MM.1S (cell line): ENCODE results near the gene PNMT.

Experiments
- DNase-seq: peaks from one replicate; pipeline ENCODE4 v3.0.0-alpha.2; 2015
- H2AFZ ChIP-seq: fragments of 300-600 bp; sonication (generic); 2 replicates; pipeline ENCODE4 v1.6.0; 2016; ENCODE audit warnings: antibody characterized with exemption, low read length
- H3F3A ChIP-seq: fragments of 300-600 bp; sonication (generic); 2 replicates; pipeline ENCODE4 v1.6.1; 2016; ENCODE audit warnings: mild to moderate bottlenecking, antibody characterized with exemption, low read length, moderate library complexity, mixed read lengths; ENCODE audit not compliant: insufficient read depth
- H3K27ac ChIP-seq: fragments of 300-600 bp; sonication (generic); 2 replicates; pipeline ENCODE4 v1.5.1; 2016; ENCODE audit warnings: mild to moderate bottlenecking, low read length
- H3K27me3 ChIP-seq: fragments of 300-600 bp; sonication (generic); replicated peaks from 2 replicates; pipeline ENCODE4 v1.6.0; 2016; ENCODE audit warnings: low read length; ENCODE audit not compliant: insufficient read depth
- H3K36me3 ChIP-seq: fragments of 300-600 bp; sonication (generic); replicated peaks from 2 replicates; pipeline ENCODE4 v1.6.1; 2016; ENCODE audit warnings: mild to moderate bottlenecking, low read length, mixed read lengths; ENCODE audit not compliant: insufficient read depth
- H3K4me1 ChIP-seq: fragments of 300-600 bp; sonication (generic); 2 replicates; pipeline ENCODE4 v1.6.1; 2016; ENCODE audit warnings: low read length, mixed read lengths
- H3K4me2 ChIP-seq: fragments of 300-600 bp; sonication (generic); 2 replicates; pipeline ENCODE4 v1.6.0; 2016; ENCODE audit warnings: low read depth, low read length
- H3K4me3 ChIP-seq: fragments of 300-600 bp; sonication (generic); 2 replicates; pipeline ENCODE4 v1.5.1; 2016; ENCODE audit warnings: low read length, mixed read lengths
- H3K79me2 ChIP-seq: fragments of 300-600 bp; sonication (generic); 2 replicates; pipeline ENCODE4 v1.6.1; 2016; ENCODE audit warnings: mixed run types, low read length, mixed read lengths
- H3K9ac ChIP-seq: fragments of 300-600 bp; sonication (generic); 2 replicates; pipeline ENCODE4 v1.6.1; 2016; ENCODE audit warnings: low read length, mixed read lengths
- H3K9me2 ChIP-seq: fragments of 300-600 bp; sonication (generic); replicated peaks from 2 replicates; pipeline ENCODE4 v1.6.1; 2016; ENCODE audit warnings: mild to moderate bottlenecking, low read length, mixed read lengths; ENCODE audit not compliant: insufficient read depth
- H3K9me3 ChIP-seq: fragments of 300-600 bp; sonication (generic); replicated peaks from 2 replicates; pipeline ENCODE4 v1.6.1; 2016; ENCODE audit warnings: mild to moderate bottlenecking, low read length, mixed read lengths; ENCODE audit not compliant: insufficient read depth
- H4K20me1 ChIP-seq: fragments of 300-600 bp; sonication (generic); 2 replicates; pipeline ENCODE4 v1.6.1; 2016; ENCODE audit warnings: mild to moderate bottlenecking, low read length, moderate library complexity, mixed read lengths; ENCODE audit not compliant: insufficient read depth
- EZH2 ChIP-seq: fragments of 300-600 bp; sonication (generic); optimal IDR thresholded peaks from 2 replicates; pipeline ENCODE3; 2017; ENCODE audit warnings: low read depth, mild to moderate bottlenecking, antibody characterized with exemption, low read length, mixed read lengths
- EZH2phosphoT487 ChIP-seq: fragments of 300-600 bp; sonication (generic); IDR thresholded peaks from 2 replicates; pipeline ENCODE4 v1.6.1; 2018; ENCODE audit warnings: antibody characterized with exemption, low read length
- TF ChIP-seq, protein P1 (sequence below): fragments of 300-600 bp; sonication (generic); IDR thresholded peaks from 2 replicates; pipeline ENCODE4 v1.5.1; 2016; ENCODE audit warnings: antibody characterized with exemption, low read length, mixed read lengths

Gene PNMT

DNA sequence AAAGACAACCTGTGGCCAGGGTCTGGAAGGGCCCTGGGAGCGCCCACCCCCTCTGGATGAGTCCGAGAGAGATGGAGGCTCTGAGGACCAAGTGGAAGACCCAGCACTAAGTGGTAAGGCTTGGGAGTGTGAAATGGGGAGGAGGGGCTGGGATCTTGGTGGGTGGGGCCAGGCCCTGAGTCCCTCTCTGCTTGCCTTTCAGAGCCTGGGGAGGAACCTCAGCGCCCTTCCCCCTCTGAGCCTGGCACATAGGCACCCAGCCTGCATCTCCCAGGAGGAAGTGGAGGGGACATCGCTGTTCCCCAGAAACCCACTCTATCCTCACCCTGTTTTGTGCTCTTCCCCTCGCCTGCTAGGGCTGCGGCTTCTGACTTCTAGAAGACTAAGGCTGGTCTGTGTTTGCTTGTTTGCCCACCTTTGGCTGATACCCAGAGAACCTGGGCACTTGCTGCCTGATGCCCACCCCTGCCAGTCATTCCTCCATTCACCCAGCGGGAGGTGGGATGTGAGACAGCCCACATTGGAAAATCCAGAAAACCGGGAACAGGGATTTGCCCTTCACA, 32.6 kb upstream of the PNMT start:
- H3K79me2 ChIP-seq, result peaks cover 35% of the 10 kb centered on the region
- peaks cover 9% of the 10 kb centered on the region for H3K4me1 ChIP-seq
- DNase-seq, result no peak
- no peaks in the 10 kb centered on the region for H3F3A ChIP-seq
- TF ChIP-seq, protein P1, sequence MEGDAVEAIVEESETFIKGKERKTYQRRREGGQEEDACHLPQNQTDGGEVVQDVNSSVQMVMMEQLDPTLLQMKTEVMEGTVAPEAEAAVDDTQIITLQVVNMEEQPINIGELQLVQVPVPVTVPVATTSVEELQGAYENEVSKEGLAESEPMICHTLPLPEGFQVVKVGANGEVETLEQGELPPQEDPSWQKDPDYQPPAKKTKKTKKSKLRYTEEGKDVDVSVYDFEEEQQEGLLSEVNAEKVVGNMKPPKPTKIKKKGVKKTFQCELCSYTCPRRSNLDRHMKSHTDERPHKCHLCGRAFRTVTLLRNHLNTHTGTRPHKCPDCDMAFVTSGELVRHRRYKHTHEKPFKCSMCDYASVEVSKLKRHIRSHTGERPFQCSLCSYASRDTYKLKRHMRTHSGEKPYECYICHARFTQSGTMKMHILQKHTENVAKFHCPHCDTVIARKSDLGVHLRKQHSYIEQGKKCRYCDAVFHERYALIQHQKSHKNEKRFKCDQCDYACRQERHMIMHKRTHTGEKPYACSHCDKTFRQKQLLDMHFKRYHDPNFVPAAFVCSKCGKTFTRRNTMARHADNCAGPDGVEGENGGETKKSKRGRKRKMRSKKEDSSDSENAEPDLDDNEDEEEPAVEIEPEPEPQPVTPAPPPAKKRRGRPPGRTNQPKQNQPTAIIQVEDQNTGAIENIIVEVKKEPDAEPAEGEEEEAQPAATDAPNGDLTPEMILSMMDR, result no peak
- TF ChIP-seq EZH2phosphoT487 (no peak), EZH2 (no peak)
- no peaks in the 10 kb centered on the region for H3K9me2 ChIP-seq
- no peak overlapping the region for H3K9ac ChIP-seq
- H3K27ac ChIP-seq, result no peak overlapping the region
- H3K36me3 ChIP-seq, result no peaks in the 10 kb centered on the region
- H3K27me3 ChIP-seq, result 0 out of 2 replicates have a peak, but pooled peaks cover 6% of the 10 kb centered on the region
- no peak overlapping the region for H2AFZ ChIP-seq
- no peak overlapping the region for H3K4me3 ChIP-seq
- H4K20me1 ChIP-seq, result no peaks in the 10 kb centered on the region; the same call in 1 of the 2 replicates
- no peak overlapping the region for H3K4me2 ChIP-seq
- H3K9me3 ChIP-seq, result no peaks in the 10 kb centered on the region

- Histone ChIP-seq H2AFZ (peak overlapping the region; percentile 61), H3K9me3 (no peaks in the 10 kb centered on the region), H3K4me2 (peak overlapping the region; percentile 99), H3K27ac (peak overlapping the region; percentile 70; the same call in 1 of the 2 replicates), H3K79me2 (peaks cover 44% of the 10 kb centered on the region), H3K4me1 (peaks cover 9% of the 10 kb centered on the region), H4K20me1 (peaks cover 5% of the 10 kb centered on the region; the same call in 1 of the 2 replicates), H3K36me3 (no peaks in the 10 kb centered on the region), H3F3A (no peaks in the 10 kb centered on the region), H3K27me3 (0 out of 2 replicates have a peak, but pooled peaks cover 6% of the 10 kb centered on the region), H3K9me2 (no peaks in the 10 kb centered on the region), H3K9ac (peak overlapping the region; percentile 86), H3K4me3 (peak overlapping the region; percentile 97)
- TF ChIP-seq, protein P1, result no peak
- TF ChIP-seq EZH2phosphoT487 (no peak), EZH2 (no peak)
- no peak for DNase-seq
Measured at GRCh38 chr17:39636587-39636926, 31.7 kb upstream of the PNMT start.

GRCh38 chr17:39636927-39637736, 31.1 kb upstream of the PNMT start, which contains the start of gene STARD3:
TSS of gene STARD3 (plus strand) at chr17:39637144. CDS start at chr17:39653532, 16,388 bp downstream.
- H3K4me3 ChIP-seq, result peak within 1 kb of the TSS; percentile 97
- peaks cover 9% of the 10 kb centered on the region for H3K4me1 ChIP-seq
- H3K79me2 ChIP-seq, result peaks cover 50% of the 10 kb centered on the region
- peaks cover 10% of the 10 kb centered on the region; the same call in 1 of the 2 replicates for H4K20me1 ChIP-seq
- peak within 1 kb of the TSS; percentile 61 for H2AFZ ChIP-seq
- DNase-seq, result peak; percentile 95
- peak within 1 kb of the TSS; percentile 70; the same call in 1 of the 2 replicates for H3K27ac ChIP-seq
- peak within 1 kb of the TSS; percentile 99 for H3K4me2 ChIP-seq
- no peaks in the 10 kb centered on the region for H3K36me3 ChIP-seq
- H3K9ac ChIP-seq, result peak within 1 kb of the TSS; percentile 86
- H3F3A ChIP-seq, result no peaks in the 10 kb centered on the region
- 0 out of 2 replicates have a peak, but pooled peaks cover 6% of the 10 kb centered on the region for H3K27me3 ChIP-seq
- no peaks in the 10 kb centered on the region for H3K9me3 ChIP-seq
- H3K9me2 ChIP-seq, result no peaks in the 10 kb centered on the region
- TF ChIP-seq EZH2phosphoT487 (no peak), EZH2 (no peak)
- TF ChIP-seq, protein P1, result no peak
